Suprapubic skin (tissue), 3 donors: ENCODE results near the gene CROCC2.

ENCODE experiments used
- EP300 ChIP-seq: sonication (generic); formaldehyde crosslinking; IDR thresholded peaks from one replicate; pipeline ENCODE4 v1.6.1; 2017; ENCODE audit warnings: antibody characterized with exemption
- POLR2A ChIP-seq, 2 donors: fragments of 450-650 bp; IDR thresholded peaks; one replicate each; pipeline ENCODE4 v1.6.1; 2017; ENCODE audit warnings: antibody characterized with exemption in 2 of 2, mild to moderate bottlenecking in 2 of 2, moderate library complexity in 2 of 2
- TF ChIP-seq, protein P1 (sequence below), 2 donors: fragments of 200-600 bp in 1 of 2; fragments of 450-650 bp in 1 of 2; sonication (generic) in 1 of 2; IDR thresholded peaks; one replicate each; pipeline ENCODE4 v1.5.1; 2016 to 2019; ENCODE audit warnings: antibody characterized with exemption in 2 of 2, mild to moderate bottlenecking in 1 of 2, moderate library complexity in 1 of 2

DNA sequence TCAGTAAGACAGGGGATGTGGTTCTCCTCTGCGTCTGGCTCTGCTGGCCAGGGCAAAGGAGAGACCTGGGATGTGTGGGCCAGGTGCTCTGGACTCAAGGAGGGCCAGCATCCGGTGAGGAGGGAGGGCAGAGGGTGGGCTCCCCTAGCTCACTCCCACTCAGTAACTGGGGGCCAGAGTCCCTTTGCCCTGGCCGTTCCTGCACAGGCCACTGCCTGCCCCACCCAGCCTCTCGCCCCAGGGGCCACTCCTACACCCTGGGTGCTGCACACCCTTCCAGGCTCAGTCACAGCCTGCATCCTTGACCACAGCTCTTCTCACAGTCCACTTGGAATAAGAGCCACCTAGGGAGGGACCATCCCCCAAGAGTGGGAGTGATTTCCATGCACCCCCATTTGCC lies 133.3 kb downstream of the CROCC2 start:
- TF ChIP-seq POLR2A (IDR thresholded peaks at IDR 0.05): no peak
- TF ChIP-seq, protein P1, sequence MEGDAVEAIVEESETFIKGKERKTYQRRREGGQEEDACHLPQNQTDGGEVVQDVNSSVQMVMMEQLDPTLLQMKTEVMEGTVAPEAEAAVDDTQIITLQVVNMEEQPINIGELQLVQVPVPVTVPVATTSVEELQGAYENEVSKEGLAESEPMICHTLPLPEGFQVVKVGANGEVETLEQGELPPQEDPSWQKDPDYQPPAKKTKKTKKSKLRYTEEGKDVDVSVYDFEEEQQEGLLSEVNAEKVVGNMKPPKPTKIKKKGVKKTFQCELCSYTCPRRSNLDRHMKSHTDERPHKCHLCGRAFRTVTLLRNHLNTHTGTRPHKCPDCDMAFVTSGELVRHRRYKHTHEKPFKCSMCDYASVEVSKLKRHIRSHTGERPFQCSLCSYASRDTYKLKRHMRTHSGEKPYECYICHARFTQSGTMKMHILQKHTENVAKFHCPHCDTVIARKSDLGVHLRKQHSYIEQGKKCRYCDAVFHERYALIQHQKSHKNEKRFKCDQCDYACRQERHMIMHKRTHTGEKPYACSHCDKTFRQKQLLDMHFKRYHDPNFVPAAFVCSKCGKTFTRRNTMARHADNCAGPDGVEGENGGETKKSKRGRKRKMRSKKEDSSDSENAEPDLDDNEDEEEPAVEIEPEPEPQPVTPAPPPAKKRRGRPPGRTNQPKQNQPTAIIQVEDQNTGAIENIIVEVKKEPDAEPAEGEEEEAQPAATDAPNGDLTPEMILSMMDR (IDR thresholded peaks at IDR 0.05): no peak
- TF ChIP-seq EP300: no peak
